Activated CD8-positive, alpha-beta memory T cell treated with anti-CD3 and anti-CD28 coated beads, Interleukin-2, amount 50 U/mL, for 4 hours (primary cell): ENCODE measurements around the gene TRIM14.
A peak's percentile ranks its signal among the peaks of the same experiment; 100 is the strongest.
"Not testable (repeated sequence)": the region's sequence is repeated elsewhere in the genome, so short reads cannot be mapped to it uniquely, and the experiment has no call there.

Experiments used
- DNase-seq: peaks from one replicate; pipeline ENCODE4 v3.0.0-alpha.2; 2020

Gene TRIM14

GRCh38 chr9:98081477-98082219, 37.4 kb downstream of the TRIM14 start:
- DNase-seq = peak; percentile 45

- DNase-seq = no peak
Observed at GRCh38 chr9:98080780-98081179, 38.2 kb downstream of the TRIM14 start.

- DNase-seq = no peak
Observed at GRCh38 chr9:98080326-98080725, 38.7 kb downstream of the TRIM14 start.

- no peak for DNase-seq
Observed at GRCh38 chr9:98078895-98079294, 40.1 kb downstream of the TRIM14 start.

- DNase-seq = not testable (repeated sequence)
Observed at GRCh38 chr9:98076514-98076890, 42.5 kb downstream of the TRIM14 start.

GRCh38 chr9:98075332-98075805, 43.7 kb downstream of the TRIM14 start:
- no peak for DNase-seq

GRCh38 chr9:98074115-98074990, 44.7 kb downstream of the TRIM14 start:
- peak; percentile 64 for DNase-seq

- no peak for DNase-seq
Observed at GRCh38 chr9:98071737-98072136, 47.3 kb downstream of the TRIM14 start.

GRCh38 chr9:98070704-98071103, 48.3 kb downstream of the TRIM14 start:
- DNase-seq = no peak

GRCh38 chr9:98069551-98069950, 49.5 kb downstream of the TRIM14 start:
- no peak for DNase-seq

- no peak for DNase-seq
Observed at GRCh38 chr9:98067184-98067583, 51.8 kb downstream of the TRIM14 start.

- no peak for DNase-seq
Observed at GRCh38 chr9:98066235-98066634, 52.8 kb downstream of the TRIM14 start.

- no peak for DNase-seq
Observed at GRCh38 chr9:98064623-98065392, 54.2 kb downstream of the TRIM14 start.

- no peak for DNase-seq
Observed at GRCh38 chr9:98062161-98062560, 56.9 kb downstream of the TRIM14 start.

GRCh38 chr9:98057138-98057799, 61.8 kb downstream of the TRIM14 start:
- no peak for DNase-seq

- DNase-seq = peak; percentile 93
Observed at GRCh38 chr9:98056269-98057137, 62.5 kb downstream of the TRIM14 start, which contains the start of gene NANS. Gene NANS, plus strand, starts transcription at chr9:98056732. Its CDS starts 77 bp downstream, at chr9:98056809.

GRCh38 chr9:98054376-98054951, 64.6 kb downstream of the TRIM14 start:
- no peak for DNase-seq

GRCh38 chr9:98050351-98050750, 68.7 kb downstream of the TRIM14 start:
- DNase-seq = no peak

GRCh38 chr9:98049288-98050072, 69.5 kb downstream of the TRIM14 start:
- DNase-seq = no peak

- no peak for DNase-seq
Observed at GRCh38 chr9:98047002-98047401, 72.0 kb downstream of the TRIM14 start.
